IPS-18a (cell line): Measurements from ENCODE around the gene JAGN1.
A peak's percentile ranks its signal among the peaks of the same experiment; 100 is the strongest.

Experiments used
- H3K27ac ChIP-seq: one replicate; pipeline ENCODE4 v1.5.1; 2013; ENCODE audit warnings: low read length
- H3K27me3 ChIP-seq: one replicate; pipeline ENCODE4 v1.6.1; 2013; ENCODE audit warnings: mild to moderate bottlenecking, low read length; ENCODE audit not compliant: control insufficient read depth, insufficient read depth
- H3K36me3 ChIP-seq: one replicate; pipeline ENCODE4 v1.6.1; 2013; ENCODE audit warnings: low read depth, low read length; ENCODE audit not compliant: control insufficient read depth
- H3K4me1 ChIP-seq: one replicate; pipeline ENCODE4 v1.6.1; 2013; ENCODE audit warnings: low read depth, low read length; ENCODE audit not compliant: control insufficient read depth
- H3K4me3 ChIP-seq: one replicate; pipeline ENCODE4 v1.5.1; 2013; ENCODE audit warnings: low read length
- H3K9ac ChIP-seq: one replicate; pipeline ENCODE4 v1.6.1; 2013; ENCODE audit warnings: mild to moderate bottlenecking, low read length, moderate library complexity
- H3K9me3 ChIP-seq: one replicate; pipeline ENCODE4 v1.6.1; 2013; ENCODE audit warnings: low read depth, low read length; ENCODE audit not compliant: control insufficient read depth

The JAGN1 gene

DNA sequence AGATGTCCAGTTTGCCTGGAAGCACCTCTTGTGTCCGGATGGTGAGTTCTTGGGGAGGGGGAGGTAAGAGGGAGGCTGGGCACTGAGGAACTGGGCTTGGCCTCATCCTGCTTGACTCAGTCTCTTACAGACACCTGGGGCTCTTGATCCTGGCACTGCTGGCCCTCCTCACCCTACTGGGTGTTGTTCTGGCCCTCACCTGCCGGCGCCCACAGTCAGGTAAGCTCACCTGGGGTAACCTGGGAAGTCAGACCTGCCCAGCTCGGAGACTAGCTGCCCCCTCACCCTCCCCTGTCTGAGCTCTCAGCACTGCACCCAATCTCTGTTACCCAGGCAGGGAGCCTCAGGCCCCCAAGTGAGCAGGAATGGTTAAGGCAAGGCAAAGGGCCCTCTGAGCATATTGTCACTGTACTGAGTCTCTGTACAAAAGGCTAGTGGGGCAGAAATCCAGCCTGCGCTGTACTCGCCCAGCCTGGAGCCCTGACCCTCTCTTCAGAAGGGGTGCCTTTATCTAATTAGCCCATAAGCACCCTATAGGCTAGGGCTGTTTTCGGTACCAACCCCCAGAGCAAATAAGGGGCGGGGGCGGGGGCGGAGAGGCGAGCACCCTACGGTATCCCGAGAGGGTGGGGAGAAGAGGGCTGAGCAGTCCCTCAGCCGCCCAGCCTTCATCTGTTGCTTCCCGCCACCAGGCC lies 24.3 kb downstream of the JAGN1 start:
- Histone ChIP-seq H3K4me3 (peak overlapping the region; percentile 65), H3K27ac (no peak overlapping the region), H3K4me1 (peaks cover 15% of the 10 kb centered on the region), H3K36me3 (no peaks in the 10 kb centered on the region), H3K27me3 (peaks cover 16% of the 10 kb centered on the region), H3K9ac (no peak overlapping the region), H3K9me3 (no peaks in the 10 kb centered on the region)

DNA sequence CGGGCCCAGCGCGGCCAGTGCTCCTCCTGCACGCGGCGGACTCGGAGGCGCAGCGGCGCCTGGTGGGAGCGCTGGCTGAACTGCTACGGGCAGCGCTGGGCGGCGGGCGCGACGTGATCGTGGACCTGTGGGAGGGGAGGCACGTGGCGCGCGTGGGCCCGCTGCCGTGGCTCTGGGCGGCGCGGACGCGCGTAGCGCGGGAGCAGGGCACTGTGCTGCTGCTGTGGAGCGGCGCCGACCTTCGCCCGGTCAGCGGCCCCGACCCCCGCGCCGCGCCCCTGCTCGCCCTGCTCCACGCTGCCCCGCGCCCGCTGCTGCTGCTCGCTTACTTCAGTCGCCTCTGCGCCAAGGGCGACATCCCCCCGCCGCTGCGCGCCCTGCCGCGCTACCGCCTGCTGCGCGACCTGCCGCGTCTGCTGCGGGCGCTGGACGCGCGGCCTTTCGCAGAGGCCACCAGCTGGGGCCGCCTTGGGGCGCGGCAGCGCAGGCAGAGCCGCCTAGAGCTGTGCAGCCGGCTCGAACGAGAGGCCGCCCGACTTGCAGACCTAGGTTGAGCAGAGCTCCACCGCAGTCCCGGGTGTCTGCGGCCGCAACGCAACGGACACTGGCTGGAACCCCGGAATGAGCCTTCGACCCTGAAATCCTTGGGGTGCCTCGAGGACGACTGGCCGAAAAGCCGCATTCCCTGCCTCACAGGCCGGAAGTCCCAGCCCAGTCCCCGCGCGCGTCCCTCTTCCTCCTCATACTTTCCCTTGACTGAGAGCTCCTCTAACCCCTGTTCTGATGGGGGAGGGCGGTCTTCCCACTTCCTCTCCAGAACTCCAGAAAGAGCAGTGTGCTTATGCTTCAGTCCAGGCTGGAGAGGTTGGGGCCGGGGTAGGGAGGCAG lies 25.1 kb downstream of the JAGN1 start:
- Histone ChIP-seq H3K27me3 (peaks cover 16% of the 10 kb centered on the region), H3K9me3 (no peaks in the 10 kb centered on the region), H3K27ac (no peak overlapping the region), H3K4me1 (peaks cover 15% of the 10 kb centered on the region), H3K9ac (peak overlapping the region; percentile 48), H3K36me3 (no peaks in the 10 kb centered on the region), H3K4me3 (peak overlapping the region; percentile 65)

DNA sequence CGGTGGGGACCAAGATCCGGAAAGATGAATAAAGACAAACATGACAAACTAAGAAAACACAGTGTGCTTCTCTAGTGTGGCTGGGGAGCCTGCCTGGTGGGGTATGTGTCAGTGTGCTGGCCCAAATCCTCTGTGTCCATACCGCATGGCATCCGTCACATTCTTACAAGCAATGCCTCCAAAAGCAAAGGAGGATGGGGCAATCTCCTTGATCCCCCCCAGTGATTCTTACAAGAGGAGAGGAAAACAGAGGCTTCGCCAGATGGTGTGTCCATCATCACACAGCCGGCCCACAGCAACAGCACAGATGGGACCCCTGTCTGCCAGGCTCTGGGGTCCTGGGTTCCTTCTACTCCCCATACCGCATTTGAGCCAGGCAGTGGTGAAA lies 25.9 kb downstream of the JAGN1 start:
- H3K27me3 ChIP-seq = peaks cover 16% of the 10 kb centered on the region
- H3K9me3 ChIP-seq = no peaks in the 10 kb centered on the region
- H3K9ac ChIP-seq = no peak overlapping the region
- no peak overlapping the region for H3K27ac ChIP-seq
- peaks cover 15% of the 10 kb centered on the region for H3K4me1 ChIP-seq
- no peaks in the 10 kb centered on the region for H3K36me3 ChIP-seq
- peak overlapping the region; percentile 21 for H3K4me3 ChIP-seq

- H3K27ac ChIP-seq = no peak within 1 kb of the TSS
- peak within 1 kb of the TSS; percentile 65 for H3K4me3 ChIP-seq
- peaks cover 16% of the 10 kb centered on the region for H3K27me3 ChIP-seq
- peaks cover 15% of the 10 kb centered on the region for H3K4me1 ChIP-seq
- no peaks in the 10 kb centered on the region for H3K36me3 ChIP-seq
- peak within 1 kb of the TSS; percentile 48 for H3K9ac ChIP-seq
- H3K9me3 ChIP-seq = no peaks in the 10 kb centered on the region
Measured at GRCh38 chr3:9916734-9917680, 26.6 kb downstream of the JAGN1 start, which contains the start of gene IL17RC. IL17RC (plus strand) TSS chr3:9917098; CDS start chr3:9917316, 218 bp downstream.

DNA sequence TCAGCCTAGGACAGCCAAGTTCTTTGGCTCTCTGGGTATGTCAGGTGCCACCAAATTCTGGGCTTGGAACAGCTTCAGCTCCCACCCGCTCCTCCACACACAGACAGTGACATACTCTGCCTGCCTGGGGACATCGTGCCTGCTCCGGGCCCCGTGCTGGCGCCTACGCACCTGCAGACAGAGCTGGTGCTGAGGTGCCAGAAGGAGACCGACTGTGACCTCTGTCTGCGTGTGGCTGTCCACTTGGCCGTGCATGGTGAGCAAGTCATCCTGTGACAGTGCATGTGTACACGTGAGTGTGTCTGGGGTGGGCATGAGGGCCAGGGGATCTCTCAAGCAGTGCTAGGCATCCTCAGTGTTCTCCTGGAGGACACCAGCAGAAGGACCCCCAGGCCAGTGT lies 27.4 kb downstream of the JAGN1 start:
- Histone ChIP-seq H3K36me3 (no peaks in the 10 kb centered on the region), H3K27ac (no peak overlapping the region), H3K27me3 (peaks cover 16% of the 10 kb centered on the region), H3K9ac (no peak overlapping the region), H3K9me3 (no peaks in the 10 kb centered on the region), H3K4me3 (no peak overlapping the region), H3K4me1 (peaks cover 15% of the 10 kb centered on the region)

- H3K9ac ChIP-seq = no peak overlapping the region
- peaks cover 16% of the 10 kb centered on the region for H3K27me3 ChIP-seq
- no peaks in the 10 kb centered on the region for H3K36me3 ChIP-seq
- H3K9me3 ChIP-seq = no peaks in the 10 kb centered on the region
- H3K27ac ChIP-seq = no peak overlapping the region
- no peak overlapping the region for H3K4me3 ChIP-seq
- H3K4me1 ChIP-seq = peaks cover 15% of the 10 kb centered on the region
Measured at GRCh38 chr3:9918261-9919038, 28.0 kb downstream of the JAGN1 start.

GRCh38 chr3:9928158-9928557 lies 37.7 kb downstream of the JAGN1 start:
- Histone ChIP-seq H3K9me3 (no peaks in the 10 kb centered on the region), H3K36me3 (no peaks in the 10 kb centered on the region), H3K9ac (no peak overlapping the region), H3K4me3 (no peak overlapping the region), H3K4me1 (no peaks in the 10 kb centered on the region), H3K27me3 (peaks cover 6% of the 10 kb centered on the region), H3K27ac (no peak overlapping the region)

GRCh38 chr3:9930804-9931418 lies 40.5 kb downstream of the JAGN1 start:
- Histone ChIP-seq H3K27me3 (peaks cover 6% of the 10 kb centered on the region), H3K9me3 (no peaks in the 10 kb centered on the region), H3K9ac (no peak overlapping the region), H3K4me3 (no peak overlapping the region), H3K27ac (no peak overlapping the region), H3K36me3 (no peaks in the 10 kb centered on the region), H3K4me1 (peaks cover 7% of the 10 kb centered on the region)

DNA sequence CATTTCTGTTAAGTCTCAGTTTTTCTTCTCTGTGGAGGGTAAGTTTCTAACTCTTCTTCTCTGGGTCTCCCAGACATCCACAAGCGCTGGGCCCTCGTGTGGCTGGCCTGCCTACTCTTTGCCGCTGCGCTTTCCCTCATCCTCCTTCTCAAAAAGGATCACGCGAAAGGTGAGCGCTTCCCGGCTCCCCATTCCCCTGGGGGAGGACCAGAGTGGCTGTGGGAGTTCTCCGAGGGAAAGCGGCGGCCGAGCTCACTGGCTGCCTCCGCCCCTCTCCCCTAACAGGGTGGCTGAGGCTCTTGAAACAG lies 42.1 kb downstream of the JAGN1 start:
- Histone ChIP-seq H3K9ac (peak overlapping the region; percentile 22), H3K4me1 (peaks cover 7% of the 10 kb centered on the region), H3K9me3 (no peaks in the 10 kb centered on the region), H3K4me3 (peak overlapping the region; percentile 78), H3K27ac (no peak overlapping the region), H3K27me3 (peaks cover 6% of the 10 kb centered on the region), H3K36me3 (no peaks in the 10 kb centered on the region)

DNA sequence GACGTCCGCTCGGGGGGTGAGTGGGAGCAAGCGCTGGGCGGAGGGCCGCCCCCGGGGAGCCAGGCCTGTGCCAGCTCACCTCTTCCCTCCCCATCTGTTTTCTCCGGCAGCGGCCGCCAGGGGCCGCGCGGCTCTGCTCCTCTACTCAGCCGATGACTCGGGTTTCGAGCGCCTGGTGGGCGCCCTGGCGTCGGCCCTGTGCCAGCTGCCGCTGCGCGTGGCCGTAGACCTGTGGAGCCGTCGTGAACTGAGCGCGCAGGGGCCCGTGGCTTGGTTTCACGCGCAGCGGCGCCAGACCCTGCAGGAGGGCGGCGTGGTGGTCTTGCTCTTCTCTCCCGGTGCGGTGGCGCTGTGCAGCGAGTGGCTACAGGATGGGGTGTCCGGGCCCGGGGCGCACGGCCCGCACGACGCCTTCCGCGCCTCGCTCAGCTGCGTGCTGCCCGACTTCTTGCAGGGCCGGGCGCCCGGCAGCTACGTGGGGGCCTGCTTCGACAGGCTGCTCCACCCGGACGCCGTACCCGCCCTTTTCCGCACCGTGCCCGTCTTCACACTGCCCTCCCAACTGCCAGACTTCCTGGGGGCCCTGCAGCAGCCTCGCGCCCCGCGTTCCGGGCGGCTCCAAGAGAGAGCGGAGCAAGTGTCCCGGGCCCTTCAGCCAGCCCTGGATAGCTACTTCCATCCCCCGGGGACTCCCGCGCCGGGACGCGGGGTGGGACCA lies 42.6 kb downstream of the JAGN1 start:
- Histone ChIP-seq H3K9me3 (no peaks in the 10 kb centered on the region), H3K9ac (peak overlapping the region; percentile 22), H3K4me3 (peak overlapping the region; percentile 78), H3K4me1 (peaks cover 7% of the 10 kb centered on the region), H3K27me3 (peaks cover 6% of the 10 kb centered on the region), H3K27ac (no peak overlapping the region), H3K36me3 (no peaks in the 10 kb centered on the region)
